ENCODE results near the gene GFM1.
"Not testable (repeated sequence)": the region's sequence is repeated elsewhere in the genome, so short reads cannot be mapped to it uniquely, and the experiment has no call there.

GRCh38 chr3:158693866-158694456, 49.6 kb downstream of the GFM1 start:
- TF ChIP-seq CTCF, POLR2A (IDR thresholded peaks at IDR 0.05): not testable (repeated sequence)

All from right lobe of liver (tissue), 4 donors.